GM18499 (cell line): ENCODE data around the gene SGCD.

Experiments
- ATAC-seq: cut with Tn5 transposase; IDR thresholded peaks from one replicate; pipeline ENCODE4 v1.9.1; 2021; ENCODE audit warnings: moderate number of reproducible peaks; ENCODE audit not compliant: insufficient read depth, unreplicated experiment

Gene SGCD

DNA sequence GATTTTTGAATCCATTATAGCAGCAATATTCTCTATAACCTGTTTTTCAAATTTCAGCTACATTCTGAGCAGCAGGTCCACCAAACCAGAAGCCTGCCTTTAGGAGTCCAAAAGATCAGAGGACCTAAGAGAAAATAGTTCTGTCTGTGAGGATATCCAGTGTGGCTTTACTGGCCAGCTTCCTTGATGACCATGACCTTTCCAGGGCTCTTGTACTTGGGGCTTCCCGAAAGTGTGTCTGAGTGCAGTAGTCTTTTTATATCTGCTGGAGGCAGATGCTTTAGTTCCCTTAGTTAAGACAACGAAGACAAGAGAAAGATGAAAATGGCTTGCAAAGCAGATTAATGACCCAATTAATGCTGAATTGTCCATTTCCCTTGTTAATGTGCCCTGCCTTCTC lies 72.4 kb downstream of the SGCD start:
- ATAC-seq: no peak

DNA sequence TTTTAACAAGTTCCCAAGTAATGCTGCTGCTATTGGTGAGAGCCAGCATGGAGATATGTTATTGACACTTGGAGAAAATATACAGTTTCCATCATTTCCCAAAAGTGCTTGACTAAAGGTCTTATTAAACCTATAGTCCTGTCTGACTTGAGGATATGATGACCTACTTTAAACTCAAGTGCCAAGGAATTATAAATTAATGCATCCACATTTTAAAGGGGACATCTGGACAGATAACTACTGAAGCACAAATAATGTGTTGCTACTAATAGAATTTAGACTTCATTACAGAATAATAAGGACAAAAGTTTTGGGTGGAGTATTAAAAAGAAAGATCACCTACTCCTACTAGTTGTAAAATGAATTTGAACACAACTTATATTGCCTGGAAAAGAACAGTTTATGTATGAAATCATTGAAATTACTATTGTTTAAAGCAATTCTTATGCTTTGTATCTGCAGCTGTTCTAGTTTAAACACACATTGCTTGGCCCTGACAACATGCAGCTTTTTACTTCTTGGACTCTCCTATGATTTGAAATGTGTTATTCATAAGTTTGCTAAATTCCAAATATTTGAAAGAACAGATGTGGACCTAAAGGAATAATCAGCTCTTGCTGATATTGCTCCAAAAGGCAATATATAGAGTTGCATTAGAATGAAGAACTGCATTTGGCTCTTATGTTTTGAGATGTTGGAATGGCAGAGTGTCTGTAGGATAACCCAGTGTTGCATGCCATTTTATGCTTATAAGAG lies 73.4 kb downstream of the SGCD start:
- no peak for ATAC-seq

- peak; percentile 6 for ATAC-seq
These were observed 74.8 kb downstream of the SGCD start for GRCh38 chr5:156401804-156402203.

DNA sequence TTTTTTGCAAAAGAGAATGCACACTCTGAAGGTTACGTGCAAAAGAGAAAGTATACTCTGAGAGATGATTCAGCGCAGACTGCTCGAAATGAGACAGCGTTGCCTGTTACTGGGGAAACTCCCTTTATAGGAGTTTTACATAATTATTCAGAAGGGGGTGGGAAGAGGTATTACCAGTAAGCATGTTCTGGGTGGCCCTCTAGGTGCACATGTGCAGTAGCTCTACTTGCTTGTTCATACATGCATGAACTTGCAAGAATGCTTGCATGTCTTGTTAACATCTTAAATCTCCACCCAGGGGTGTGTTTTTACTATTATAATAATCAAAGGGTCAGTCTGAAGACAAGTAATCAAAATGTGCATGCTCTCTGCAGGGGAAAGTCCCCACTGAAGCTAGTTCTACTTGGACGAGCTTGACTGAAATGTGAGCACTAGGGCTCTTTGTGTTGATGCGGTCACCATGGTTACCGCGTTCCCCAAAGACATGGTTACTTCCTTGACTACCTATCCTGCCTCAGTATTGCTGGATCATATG lies 75.5 kb downstream of the SGCD start:
- ATAC-seq: peak; percentile 95

DNA sequence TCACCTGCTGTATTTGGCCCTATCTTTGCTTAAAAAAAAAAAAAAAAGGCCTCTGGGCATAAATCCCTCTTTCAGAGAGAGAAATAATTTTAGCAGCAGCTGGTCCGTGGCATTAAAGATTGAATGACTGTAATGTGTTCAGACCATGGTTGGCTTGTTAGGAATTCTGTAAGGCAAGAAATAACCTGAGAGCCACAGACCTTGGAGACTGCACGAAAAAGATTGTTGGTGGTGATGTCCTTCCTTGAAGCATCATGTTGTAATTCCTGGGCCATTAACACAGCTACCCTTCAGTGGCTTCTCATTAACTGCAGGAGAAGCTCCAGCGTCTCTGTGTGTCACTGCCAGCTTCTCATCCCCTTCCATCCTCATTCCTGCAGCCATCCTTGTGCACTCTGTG lies 79.0 kb downstream of the SGCD start:
- ATAC-seq: no peak

- ATAC-seq: no peak
These were observed 80.3 kb downstream of the SGCD start for GRCh38 chr5:156407251-156407650.

- no peak for ATAC-seq
These were observed 82.9 kb downstream of the SGCD start for GRCh38 chr5:156409834-156410233.

- no peak for ATAC-seq
These were observed 84.2 kb downstream of the SGCD start for GRCh38 chr5:156411185-156411613.

- no peak for ATAC-seq
These were observed 85.0 kb downstream of the SGCD start for GRCh38 chr5:156411957-156412356.

GRCh38 chr5:156414391-156414790 lies 87.4 kb downstream of the SGCD start:
- no peak for ATAC-seq

DNA sequence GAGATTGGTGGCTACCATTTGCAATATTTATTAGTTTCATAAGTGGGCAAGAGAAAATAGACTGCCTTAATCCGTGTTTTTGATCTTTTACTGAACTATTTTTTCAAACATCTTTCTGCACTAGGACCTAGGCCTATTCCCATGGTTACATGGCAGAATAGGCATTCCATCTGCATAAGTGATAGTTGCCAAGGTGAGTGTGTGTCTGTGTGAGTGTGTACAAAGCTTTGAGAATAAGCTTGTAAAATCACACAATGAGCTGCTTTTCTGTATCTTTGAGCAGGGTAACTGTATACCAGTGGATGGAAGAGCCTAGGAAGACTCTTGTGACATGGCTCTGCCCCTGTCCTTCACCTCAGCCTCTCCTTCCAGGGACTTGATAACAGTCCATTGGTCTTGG lies 92.7 kb downstream of the SGCD start:
- ATAC-seq: no peak

GRCh38 chr5:156420665-156421064 lies 93.7 kb downstream of the SGCD start:
- no peak for ATAC-seq

GRCh38 chr5:156421798-156422197 lies 94.8 kb downstream of the SGCD start:
- ATAC-seq: no peak

DNA sequence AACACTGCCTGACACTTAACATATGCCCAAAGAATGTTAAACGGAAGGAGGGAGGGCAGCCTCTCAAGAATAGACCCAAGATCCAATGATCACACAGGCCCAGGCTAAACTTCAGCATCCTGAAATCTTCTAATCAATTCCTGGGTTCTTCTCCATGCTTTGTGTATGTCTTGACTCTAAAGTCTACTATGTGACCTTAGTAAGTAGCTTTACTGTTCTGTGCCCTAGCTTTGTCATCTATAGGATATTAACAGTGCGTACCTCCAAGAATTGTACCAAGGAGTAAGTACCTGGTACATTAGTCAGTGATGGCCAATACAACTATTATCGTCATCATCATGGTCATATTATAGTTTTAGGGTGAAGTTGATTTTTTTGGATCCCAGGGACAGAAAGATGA lies 96.6 kb downstream of the SGCD start:
- ATAC-seq: no peak

GRCh38 chr5:156427315-156427714 lies 100.4 kb downstream of the SGCD start:
- no peak for ATAC-seq

- ATAC-seq: no peak
These were observed 105.2 kb downstream of the SGCD start for GRCh38 chr5:156431956-156432829.

GRCh38 chr5:156432830-156433105 lies 105.8 kb downstream of the SGCD start:
- ATAC-seq: no peak

- no peak for ATAC-seq
These were observed 107.5 kb downstream of the SGCD start for GRCh38 chr5:156434471-156434870.

DNA sequence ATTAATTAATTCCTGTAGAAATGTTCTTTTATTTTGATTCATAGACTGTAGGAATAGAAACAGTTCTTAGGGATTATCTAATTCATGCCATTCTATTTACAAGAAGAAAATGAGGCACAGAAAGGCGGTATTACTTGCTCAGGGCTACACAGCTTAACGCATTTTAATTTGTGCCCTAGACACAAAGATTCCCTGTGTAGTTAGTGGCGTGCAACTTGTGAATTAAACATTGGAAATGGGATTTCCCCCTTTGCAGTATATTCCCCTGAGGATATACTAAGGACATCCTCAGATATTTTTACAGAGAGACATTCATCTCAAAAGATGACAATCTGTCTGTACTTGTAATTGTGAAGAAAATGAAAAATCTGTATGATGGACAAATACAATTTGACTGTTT lies 108.1 kb downstream of the SGCD start:
- ATAC-seq: no peak

- no peak for ATAC-seq
These were observed 111.1 kb downstream of the SGCD start for GRCh38 chr5:156438076-156438475.

DNA sequence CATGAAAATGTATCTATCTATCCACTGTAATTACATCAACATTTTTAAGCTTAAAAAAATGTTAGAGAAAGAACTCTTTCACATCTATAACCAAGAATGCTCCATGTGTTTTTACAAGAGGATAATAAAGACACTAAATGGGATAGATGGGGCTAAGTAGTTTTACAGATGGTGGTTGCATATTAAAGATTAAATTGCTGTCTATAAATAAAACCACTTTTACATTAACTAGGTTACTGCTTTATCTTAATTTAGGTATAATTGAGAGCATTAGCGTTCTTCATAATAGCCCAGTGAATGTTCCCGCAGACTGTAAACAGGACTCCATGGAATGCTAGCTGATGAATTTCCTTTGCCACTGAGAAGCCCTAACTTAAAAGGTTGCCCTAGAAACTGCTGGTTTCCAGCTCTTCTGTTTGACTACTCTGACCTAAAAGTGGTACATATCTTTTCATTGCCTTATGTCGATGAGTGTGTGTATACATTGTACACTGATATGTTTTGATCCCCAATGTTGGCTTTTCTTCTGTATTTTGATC lies 117.9 kb downstream of the SGCD start:
- ATAC-seq: no peak
